Mesothelial cell of epicardium (in vitro differentiated cells): ENCODE data around the gene NXNL1. TPM values are rescaled to one million over a fixed set of nuclear protein-coding genes. Genes with fewer than 3 reads are reported as not detected.
A peak's percentile ranks its signal among the peaks of the same experiment; 100 is the strongest.
"Not testable (repeated sequence)": the region's sequence is repeated elsewhere in the genome, so short reads cannot be mapped to it uniquely, and the experiment has no call there.

Experiments
- DNase-seq, 2 experiments: peaks; one replicate each; pipeline ENCODE4 v3.0.0; 2021; ENCODE audit warnings: low spot score in 2 of 2; ENCODE audit not compliant: unreplicated experiment in 2 of 2
- H3K27ac Mint-ChIP-seq: 2 replicates; pipeline ENCODE4 v1.8.0; 2021; ENCODE audit warnings: mixed read lengths
- H3K27me3 Mint-ChIP-seq: 2 replicates; pipeline ENCODE4 v1.8.0; 2021; ENCODE audit warnings: low read depth, mixed read lengths
- H3K36me3 Mint-ChIP-seq: 2 replicates; pipeline ENCODE4 v1.8.0; 2021; ENCODE audit warnings: mixed read lengths
- H3K4me1 Mint-ChIP-seq: 2 replicates; pipeline ENCODE4 v1.8.0; 2021; ENCODE audit warnings: mixed read lengths
- H3K4me3 Mint-ChIP-seq: 2 replicates; pipeline ENCODE4 v1.8.0; 2021; ENCODE audit warnings: mild to moderate bottlenecking, moderate library complexity, mixed read lengths
- H3K9me3 Mint-ChIP-seq: 2 replicates; pipeline ENCODE4 v1.8.0; 2021; ENCODE audit warnings: mixed read lengths
- CTCF ChIP-seq: fragments of 200-600 bp; sonication (generic); IDR thresholded peaks from one replicate; pipeline ENCODE4 v1.5.0; 2021; ENCODE audit warnings: antibody characterized with exemption; ENCODE audit not compliant: unreplicated experiment
- total RNA-seq: library from RNA; stranded (reverse); gene quantifications from 3 replicates; pipeline ENCODE4 v1.2.1, GENCODE V29; 2021

Gene NXNL1
- total RNA-seq, 1 donor from 2014 or later: not detected

GRCh38 chr19:17503240-17503639 lies 42.5 kb upstream of the NXNL1 start:
- Mint-ChIP-seq H3K9me3 (no peaks in the 10 kb centered on the region), H3K4me1 (peaks cover 16% of the 10 kb centered on the region), H3K27ac (no peak overlapping the region), H3K27me3 (no peaks in the 10 kb centered on the region), H3K36me3 (peaks cover 12% of the 10 kb centered on the region), H3K4me3 (no peak overlapping the region)
- no peak for TF ChIP-seq CTCF
- DNase-seq: no peak

GRCh38 chr19:17500447-17501198 lies 39.9 kb upstream of the NXNL1 start:
- H3K27ac Mint-ChIP-seq: no peak overlapping the region
- TF ChIP-seq CTCF: no peak
- no peak for DNase-seq
- no peaks in the 10 kb centered on the region for H3K27me3 Mint-ChIP-seq
- H3K4me1 Mint-ChIP-seq: peaks cover 12% of the 10 kb centered on the region
- no peaks in the 10 kb centered on the region for H3K9me3 Mint-ChIP-seq
- no peak overlapping the region for H3K4me3 Mint-ChIP-seq
- H3K36me3 Mint-ChIP-seq: peaks cover 11% of the 10 kb centered on the region

GRCh38 chr19:17499648-17500446 lies 39.1 kb upstream of the NXNL1 start:
- no peak overlapping the region for H3K4me3 Mint-ChIP-seq
- no peak for DNase-seq
- peak overlapping the region; percentile 47 for H3K27ac Mint-ChIP-seq
- TF ChIP-seq CTCF: no peak
- no peaks in the 10 kb centered on the region for H3K27me3 Mint-ChIP-seq
- H3K36me3 Mint-ChIP-seq: peaks cover 10% of the 10 kb centered on the region
- H3K4me1 Mint-ChIP-seq: peaks cover 12% of the 10 kb centered on the region
- no peaks in the 10 kb centered on the region for H3K9me3 Mint-ChIP-seq

GRCh38 chr19:17499025-17499424 lies 38.3 kb upstream of the NXNL1 start:
- not testable (repeated sequence) for DNase-seq, H3K27ac Mint-ChIP-seq, H3K4me3 Mint-ChIP-seq, H3K9me3 Mint-ChIP-seq, H3K36me3 Mint-ChIP-seq, H3K27me3 Mint-ChIP-seq
- peaks cover 12% of the 10 kb centered on the region for H3K4me1 Mint-ChIP-seq

- TF ChIP-seq CTCF: no peak
- no peaks in the 10 kb centered on the region for H3K27me3 Mint-ChIP-seq
- DNase-seq: no peak
- no peaks in the 10 kb centered on the region for H3K9me3 Mint-ChIP-seq
- no peak overlapping the region for H3K27ac Mint-ChIP-seq
- H3K4me1 Mint-ChIP-seq: peaks cover 12% of the 10 kb centered on the region
- H3K36me3 Mint-ChIP-seq: peaks cover 5% of the 10 kb centered on the region
- H3K4me3 Mint-ChIP-seq: no peak overlapping the region
These were observed 36.5 kb upstream of the NXNL1 start for GRCh38 chr19:17497149-17497798.
